OCI-LY1 (cell line): ENCODE results near the gene GSE1.

ENCODE experiments used
- CTCF ChIP-seq: fragments of 200-600 bp; sonication (generic), shearing (Covaris generic); IDR thresholded peaks from 2 replicates; pipeline ENCODE4 v1.5.1; 2017; ENCODE audit warnings: mild to moderate bottlenecking, antibody characterized with exemption, low read length, moderate library complexity, mixed read lengths
- EZH2 ChIP-seq: fragments of 200-600 bp; sonication (generic), shearing (Covaris generic); IDR thresholded peaks from 2 replicates; pipeline ENCODE4 v1.8.0; 2017; ENCODE audit warnings: borderline replicate concordance, mixed run types, mild to moderate bottlenecking, antibody characterized with exemption, low read length, moderate library complexity, mixed read lengths

GRCh38 chr16:85608887-85609286, 4.2 kb upstream of the GSE1 start:
- TF ChIP-seq CTCF = no peak
- TF ChIP-seq EZH2 = no peak
